ENCODE results near the gene NR3C2.

Gene NR3C2

GRCh38 chr4:148312956-148313490 lies 129.2 kb downstream of the NR3C2 start:
- no peak for DNase-seq (ENCODE audit: low read depth in 1 of 2, low spot score in 1 of 2)

- DNase-seq (ENCODE audit: low read depth in 1 of 2, low spot score in 1 of 2), result no peak
Measured at GRCh38 chr4:148311526-148311925, 130.7 kb downstream of the NR3C2 start.

- DNase-seq (ENCODE audit: low read depth in 1 of 2, low spot score in 1 of 2), result no peak
Measured at GRCh38 chr4:148310756-148311155, 131.5 kb downstream of the NR3C2 start.

- no peak for DNase-seq (ENCODE audit: low read depth in 1 of 2, low spot score in 1 of 2)
Measured at GRCh38 chr4:148305751-148306150, 136.5 kb downstream of the NR3C2 start.

GRCh38 chr4:148302416-148302815 lies 139.8 kb downstream of the NR3C2 start:
- DNase-seq (ENCODE audit: low read depth in 1 of 2, low spot score in 1 of 2), result no peak

GRCh38 chr4:148300877-148301276 lies 141.3 kb downstream of the NR3C2 start:
- no peak for DNase-seq (ENCODE audit: low read depth in 1 of 2, low spot score in 1 of 2)

GRCh38 chr4:148299337-148299736 lies 142.9 kb downstream of the NR3C2 start:
- DNase-seq (ENCODE audit: low read depth in 1 of 2, low spot score in 1 of 2), result no peak

- no peak for DNase-seq (ENCODE audit: low read depth in 1 of 2, low spot score in 1 of 2)
Measured at GRCh38 chr4:148296498-148296897, 145.7 kb downstream of the NR3C2 start.

GRCh38 chr4:148295642-148296041 lies 146.6 kb downstream of the NR3C2 start:
- no peak for DNase-seq (ENCODE audit: low read depth in 1 of 2, low spot score in 1 of 2)

GRCh38 chr4:148293571-148293970 lies 148.6 kb downstream of the NR3C2 start:
- no peak for DNase-seq (ENCODE audit: low read depth in 1 of 2, low spot score in 1 of 2)

- no peak for DNase-seq (ENCODE audit: low read depth in 1 of 2, low spot score in 1 of 2)
Measured at GRCh38 chr4:148292686-148293085, 149.5 kb downstream of the NR3C2 start.

GRCh38 chr4:148289740-148290139 lies 152.5 kb downstream of the NR3C2 start:
- DNase-seq (ENCODE audit: low read depth in 1 of 2, low spot score in 1 of 2), result no peak

GRCh38 chr4:148288448-148288847 lies 153.8 kb downstream of the NR3C2 start:
- DNase-seq (ENCODE audit: low read depth in 1 of 2, low spot score in 1 of 2), result no peak

GRCh38 chr4:148287111-148287510 lies 155.1 kb downstream of the NR3C2 start:
- no peak for DNase-seq (ENCODE audit: low read depth in 1 of 2, low spot score in 1 of 2)

- DNase-seq (ENCODE audit: low read depth in 1 of 2, low spot score in 1 of 2), result no peak
Measured at GRCh38 chr4:148286012-148286411, 156.2 kb downstream of the NR3C2 start.

GRCh38 chr4:148283665-148284064 lies 158.5 kb downstream of the NR3C2 start:
- no peak for DNase-seq (ENCODE audit: low read depth in 1 of 2, low spot score in 1 of 2)

- no peak for DNase-seq (ENCODE audit: low read depth in 1 of 2, low spot score in 1 of 2)
Measured at GRCh38 chr4:148278310-148278709, 163.9 kb downstream of the NR3C2 start.

GRCh38 chr4:148275266-148275665 lies 166.9 kb downstream of the NR3C2 start:
- no peak for DNase-seq (ENCODE audit: low read depth in 1 of 2, low spot score in 1 of 2)

GRCh38 chr4:148273501-148273986 lies 168.7 kb downstream of the NR3C2 start:
- DNase-seq (ENCODE audit: low read depth in 1 of 2, low spot score in 1 of 2), result no peak

GRCh38 chr4:148271166-148271565 lies 171.0 kb downstream of the NR3C2 start:
- DNase-seq (ENCODE audit: low read depth in 1 of 2, low spot score in 1 of 2), result no peak

GRCh38 chr4:148270630-148271029 lies 171.6 kb downstream of the NR3C2 start:
- no peak for DNase-seq (ENCODE audit: low read depth in 1 of 2, low spot score in 1 of 2)

GRCh38 chr4:148268835-148269234 lies 173.4 kb downstream of the NR3C2 start:
- DNase-seq (ENCODE audit: low read depth in 1 of 2, low spot score in 1 of 2), result no peak

- no peak for DNase-seq (ENCODE audit: low read depth in 1 of 2, low spot score in 1 of 2)
Measured at GRCh38 chr4:148266921-148267320, 175.3 kb downstream of the NR3C2 start.

- DNase-seq (ENCODE audit: low read depth in 1 of 2, low spot score in 1 of 2), result no peak
Measured at GRCh38 chr4:148266240-148266639, 176.0 kb downstream of the NR3C2 start.
